ENCODE measurements around the gene PAXIP1.
"Not testable (repeated sequence)": the region's sequence is repeated elsewhere in the genome, so short reads cannot be mapped to it uniquely, and the experiment has no call there.

The PAXIP1 gene, protein sequence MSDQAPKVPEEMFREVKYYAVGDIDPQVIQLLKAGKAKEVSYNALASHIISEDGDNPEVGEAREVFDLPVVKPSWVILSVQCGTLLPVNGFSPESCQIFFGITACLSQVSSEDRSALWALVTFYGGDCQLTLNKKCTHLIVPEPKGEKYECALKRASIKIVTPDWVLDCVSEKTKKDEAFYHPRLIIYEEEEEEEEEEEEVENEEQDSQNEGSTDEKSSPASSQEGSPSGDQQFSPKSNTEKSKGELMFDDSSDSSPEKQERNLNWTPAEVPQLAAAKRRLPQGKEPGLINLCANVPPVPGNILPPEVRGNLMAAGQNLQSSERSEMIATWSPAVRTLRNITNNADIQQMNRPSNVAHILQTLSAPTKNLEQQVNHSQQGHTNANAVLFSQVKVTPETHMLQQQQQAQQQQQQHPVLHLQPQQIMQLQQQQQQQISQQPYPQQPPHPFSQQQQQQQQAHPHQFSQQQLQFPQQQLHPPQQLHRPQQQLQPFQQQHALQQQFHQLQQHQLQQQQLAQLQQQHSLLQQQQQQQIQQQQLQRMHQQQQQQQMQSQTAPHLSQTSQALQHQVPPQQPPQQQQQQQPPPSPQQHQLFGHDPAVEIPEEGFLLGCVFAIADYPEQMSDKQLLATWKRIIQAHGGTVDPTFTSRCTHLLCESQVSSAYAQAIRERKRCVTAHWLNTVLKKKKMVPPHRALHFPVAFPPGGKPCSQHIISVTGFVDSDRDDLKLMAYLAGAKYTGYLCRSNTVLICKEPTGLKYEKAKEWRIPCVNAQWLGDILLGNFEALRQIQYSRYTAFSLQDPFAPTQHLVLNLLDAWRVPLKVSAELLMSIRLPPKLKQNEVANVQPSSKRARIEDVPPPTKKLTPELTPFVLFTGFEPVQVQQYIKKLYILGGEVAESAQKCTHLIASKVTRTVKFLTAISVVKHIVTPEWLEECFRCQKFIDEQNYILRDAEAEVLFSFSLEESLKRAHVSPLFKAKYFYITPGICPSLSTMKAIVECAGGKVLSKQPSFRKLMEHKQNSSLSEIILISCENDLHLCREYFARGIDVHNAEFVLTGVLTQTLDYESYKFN

DNA sequence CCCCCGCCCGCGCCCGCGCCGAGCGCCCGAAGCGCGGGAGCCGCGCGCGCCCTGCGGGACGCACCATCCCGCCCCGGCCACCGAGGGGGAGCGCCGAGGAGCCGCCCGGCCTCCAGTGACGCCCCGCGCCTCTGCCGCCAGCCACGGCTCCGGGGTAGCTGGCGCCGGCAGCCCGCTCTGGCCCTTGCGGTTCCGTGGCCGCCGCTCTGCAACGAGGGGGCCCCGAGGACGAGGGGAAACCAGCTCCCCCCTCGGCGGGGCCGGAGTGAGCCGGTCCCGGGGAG lies at the start of gene PAXIP1:
Gene PAXIP1, minus strand, starts transcription at position 33 of the 284 bp plus-strand sequence. CDS start 195 bp downstream, outside the sequence.
- DNase-seq, result peak in 1 of 2 experiments; percentile 89

DNA sequence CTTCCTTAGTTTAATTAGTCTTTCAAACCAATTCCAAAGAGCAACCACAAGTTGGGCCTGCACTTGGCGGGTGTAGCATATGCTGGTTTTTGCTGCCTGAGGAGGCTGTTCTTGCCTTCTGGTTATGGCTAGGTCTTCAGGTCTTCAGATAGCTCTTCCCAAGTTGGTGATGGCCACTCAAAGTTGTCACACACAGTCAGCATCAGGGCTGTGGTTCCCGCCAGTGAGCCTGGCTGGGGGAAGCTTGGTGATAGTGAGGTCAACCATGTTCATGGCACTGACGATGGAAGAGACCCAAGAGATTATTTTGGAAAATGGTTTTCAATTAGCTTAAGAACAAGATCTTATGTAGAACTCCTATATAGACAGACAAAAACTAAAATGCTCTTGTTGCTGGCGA lies 48.4 kb upstream of the PAXIP1 start:
- DNase-seq, result no peak

DNA sequence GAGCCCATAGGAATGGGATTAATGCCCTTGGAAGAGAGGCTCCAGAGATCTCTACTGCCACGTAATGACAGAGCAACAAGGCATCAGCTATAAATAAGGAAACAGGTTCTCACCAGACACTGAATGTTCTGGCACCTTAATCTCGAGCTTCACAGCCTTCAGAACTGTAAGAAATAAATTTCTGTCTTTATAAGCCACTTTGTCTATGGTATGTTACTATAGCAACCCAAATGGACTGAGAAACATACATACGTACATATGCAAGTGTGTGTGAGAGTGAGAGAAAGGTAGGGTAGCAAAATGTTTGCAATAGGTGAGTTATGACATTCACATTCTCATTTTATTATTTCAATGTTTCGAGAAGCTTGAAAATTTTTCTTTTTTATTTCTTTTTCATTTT lies 45.1 kb upstream of the PAXIP1 start:
- no peak for DNase-seq

DNA sequence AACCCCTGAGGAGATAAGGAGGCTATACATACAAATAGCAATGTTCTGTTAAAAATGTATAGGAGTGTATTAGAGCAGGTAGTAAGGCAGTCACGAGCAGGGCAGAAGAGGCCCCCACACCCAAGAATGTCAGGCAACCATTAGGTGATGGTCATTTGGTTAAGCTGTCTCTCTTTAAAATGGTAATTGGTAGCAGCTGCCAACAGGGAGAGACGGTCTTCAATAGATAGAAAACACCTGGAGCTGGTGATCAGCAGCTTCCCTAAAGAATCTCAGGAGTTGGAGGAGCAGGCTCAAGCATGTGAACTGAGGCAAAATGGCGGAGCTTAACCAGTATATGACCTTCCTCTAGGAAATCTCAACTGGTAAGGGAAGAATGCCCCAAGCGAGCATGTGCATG lies 40.8 kb upstream of the PAXIP1 start:
- peak in 1 of 2 experiments; percentile 6 for DNase-seq

DNA sequence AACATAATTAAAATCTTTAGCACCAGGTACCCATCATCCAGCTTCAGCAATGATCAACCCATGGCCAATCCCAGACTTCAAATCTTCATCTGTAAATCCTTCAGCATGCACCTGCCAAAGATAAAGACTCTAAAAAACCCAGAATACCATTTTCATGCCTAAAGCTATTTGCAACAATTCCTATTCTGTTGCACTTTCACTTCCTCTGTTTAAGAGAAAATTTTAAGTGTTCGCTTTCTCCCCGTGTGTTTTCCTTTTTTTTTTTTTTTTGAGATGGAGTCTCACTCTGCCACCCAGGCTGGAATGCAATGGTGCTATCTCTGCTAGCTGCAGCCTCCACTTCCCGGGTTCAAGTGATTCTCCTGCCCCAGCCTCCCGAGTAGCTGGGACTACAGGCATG lies 35.4 kb upstream of the PAXIP1 start:
- no peak for DNase-seq

DNA sequence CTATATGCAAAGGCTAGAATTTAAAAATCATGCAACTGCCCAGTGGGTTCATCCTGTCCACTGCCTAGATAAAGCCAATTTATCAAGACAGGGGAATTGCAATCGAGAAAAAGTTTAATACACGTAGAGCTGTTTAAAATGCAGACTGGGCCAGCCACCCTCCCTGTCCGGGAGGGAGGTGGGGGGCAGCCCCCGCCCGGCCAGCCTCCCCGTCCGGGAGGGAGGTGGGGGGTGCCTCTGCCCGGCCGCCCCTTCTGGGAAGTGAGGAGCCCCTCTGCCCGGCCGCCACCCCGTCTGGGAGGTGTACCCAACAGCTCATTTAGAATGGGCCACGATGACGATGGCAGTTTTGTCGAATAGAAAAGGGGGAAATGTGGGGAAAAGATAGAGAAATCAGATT lies 31.6 kb upstream of the PAXIP1 start:
- DNase-seq, result not testable (repeated sequence)

DNA sequence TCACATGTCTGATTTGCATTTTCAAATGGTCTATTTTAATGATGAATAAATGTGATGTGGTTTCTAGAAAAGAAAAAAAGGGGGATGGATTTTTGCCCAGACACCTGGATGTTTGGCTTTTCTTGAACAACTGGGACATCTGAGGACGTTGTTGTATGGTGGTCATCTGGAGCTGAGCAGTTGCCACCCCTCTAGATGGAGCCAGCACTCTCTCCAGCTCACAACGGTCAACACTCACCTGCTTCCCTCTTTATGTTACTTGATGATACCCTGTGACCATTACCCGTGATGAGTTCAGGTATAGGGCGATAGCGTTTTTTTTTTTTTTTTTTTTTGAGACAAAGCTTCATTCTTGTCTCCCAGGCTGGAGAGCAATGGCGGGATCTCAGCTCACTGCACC lies 30.1 kb upstream of the PAXIP1 start:
- peak in 1 of 2 experiments; percentile 41 for DNase-seq

DNA sequence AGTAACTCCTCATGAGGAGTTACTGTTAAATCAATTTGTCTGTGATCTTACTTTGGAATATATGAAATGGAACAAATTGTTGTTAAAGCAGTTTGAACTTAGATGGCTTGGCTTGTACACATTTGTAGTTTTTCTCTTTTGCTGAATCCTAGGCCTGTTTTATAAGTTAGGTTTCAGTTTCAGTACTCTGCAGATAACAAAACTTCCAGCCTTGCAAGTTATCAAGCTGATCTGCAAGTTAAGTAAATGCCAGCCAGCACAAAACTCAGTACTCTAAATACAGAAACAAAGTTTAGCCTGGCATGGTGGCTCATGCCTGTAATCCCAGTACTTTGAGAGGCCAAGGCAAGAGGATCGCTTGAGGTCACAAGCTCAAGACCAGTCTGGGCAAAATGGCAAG lies 25.0 kb upstream of the PAXIP1 start:
- DNase-seq, result no peak

DNA sequence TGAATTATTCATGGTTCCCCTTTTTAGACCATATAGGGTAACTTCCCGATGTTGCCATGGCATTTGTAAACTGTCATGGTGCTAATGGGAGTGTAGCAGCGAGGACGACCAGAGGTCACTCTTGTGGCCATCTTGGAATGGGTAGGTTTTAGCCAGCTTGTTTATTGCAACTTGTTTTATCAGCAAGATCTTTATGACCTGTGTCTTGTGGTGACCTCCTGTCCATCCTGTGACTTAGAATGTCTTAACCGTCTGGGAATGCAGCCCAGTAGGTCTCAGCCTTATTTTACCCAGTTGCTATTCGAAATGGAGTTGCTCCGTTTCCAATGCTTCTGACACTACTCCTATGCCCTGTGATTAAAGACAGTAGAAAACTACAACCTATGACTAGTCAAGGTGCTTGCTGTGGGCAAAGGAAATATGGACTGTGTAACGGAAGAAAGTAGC lies 18.8 kb upstream of the PAXIP1 start:
- DNase-seq, result no peak

DNA sequence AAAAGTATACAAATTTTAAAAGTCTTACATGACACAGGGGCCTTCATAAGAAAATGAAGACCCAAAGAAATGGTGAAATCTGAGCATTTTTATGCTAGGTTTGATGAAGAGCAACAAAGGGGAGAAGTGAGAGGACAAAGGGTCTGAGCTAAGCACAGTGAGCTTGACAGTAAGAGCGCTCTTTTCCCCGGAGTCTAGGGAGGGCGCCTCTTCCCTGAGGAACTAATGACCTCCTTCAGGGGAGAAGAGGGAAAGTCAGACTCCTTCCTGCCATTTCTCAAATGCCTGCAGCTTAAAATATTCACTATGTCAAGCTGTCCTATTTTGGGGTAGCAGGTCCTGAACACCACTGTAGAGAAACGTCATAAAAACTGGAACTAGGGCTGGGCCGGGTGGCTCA lies 18.1 kb upstream of the PAXIP1 start:
- no peak for DNase-seq

DNA sequence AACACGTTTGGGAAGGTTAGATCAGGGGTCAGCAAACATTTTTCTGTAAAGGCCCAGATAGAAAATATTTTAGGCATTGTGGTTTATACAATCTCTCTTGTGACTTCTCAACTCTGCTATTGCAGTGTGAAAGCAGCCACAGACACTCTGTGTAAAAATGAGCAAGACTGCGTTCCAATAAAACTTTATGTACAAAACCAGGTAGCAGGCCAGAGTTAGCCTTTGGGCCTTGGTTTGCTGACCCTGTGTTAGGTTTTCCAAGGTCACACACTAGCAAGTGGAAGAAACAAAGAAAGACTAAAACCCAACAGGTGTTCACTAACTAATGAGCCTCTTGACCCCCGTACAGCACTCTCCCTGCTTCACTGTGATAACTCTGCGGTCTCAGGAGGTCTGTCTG lies 14.9 kb upstream of the PAXIP1 start:
- no peak for DNase-seq

DNA sequence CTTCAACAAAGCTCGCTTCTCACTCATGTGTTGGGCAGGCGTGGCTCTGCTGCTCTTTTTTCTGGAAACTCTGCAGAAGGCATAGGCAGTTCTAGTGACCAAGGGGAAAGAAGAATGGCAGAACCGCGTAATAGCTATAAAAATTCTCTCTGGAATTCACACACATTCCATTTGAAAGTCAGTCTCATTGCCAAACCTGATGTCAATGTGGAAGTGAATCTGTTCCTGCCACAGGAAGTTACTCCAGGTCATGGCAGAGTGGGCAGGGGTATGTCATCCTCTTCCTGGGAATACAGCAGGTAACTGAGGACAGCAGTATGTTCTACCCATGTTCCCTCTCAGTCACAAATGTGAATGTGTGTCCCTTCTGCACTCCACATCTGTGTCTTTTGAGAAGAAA lies 8.2 kb upstream of the PAXIP1 start:
- no peak for DNase-seq

DNA sequence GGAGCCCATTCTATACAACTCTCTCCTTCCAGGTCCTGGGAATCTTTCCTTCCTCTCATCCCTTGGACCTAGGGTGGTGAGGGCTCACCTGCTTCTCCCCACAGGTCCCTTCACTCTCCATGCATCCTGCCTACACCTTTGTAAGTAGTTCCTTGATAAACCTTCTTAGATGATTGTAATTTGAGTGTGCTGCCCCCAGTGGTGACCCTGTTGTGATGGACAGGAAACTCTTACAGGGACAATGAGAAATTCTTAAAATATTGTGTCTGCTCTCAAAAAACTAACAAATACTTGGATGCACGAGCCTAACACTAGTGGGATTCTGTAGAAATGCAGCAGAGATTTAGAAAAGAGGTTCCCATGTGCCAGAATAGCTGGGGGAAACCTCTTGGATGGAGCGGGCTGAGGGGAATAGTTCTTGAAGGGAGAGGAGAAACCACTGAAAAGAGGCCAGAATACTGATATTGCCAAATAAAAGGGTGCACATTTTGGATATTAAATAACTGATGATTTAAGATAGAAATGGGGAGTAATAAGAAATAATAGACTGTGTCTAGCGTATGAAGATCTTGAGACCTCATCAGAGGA lies 6.7 kb upstream of the PAXIP1 start:
- peak in 1 of 2 experiments; percentile 37 for DNase-seq

DNA sequence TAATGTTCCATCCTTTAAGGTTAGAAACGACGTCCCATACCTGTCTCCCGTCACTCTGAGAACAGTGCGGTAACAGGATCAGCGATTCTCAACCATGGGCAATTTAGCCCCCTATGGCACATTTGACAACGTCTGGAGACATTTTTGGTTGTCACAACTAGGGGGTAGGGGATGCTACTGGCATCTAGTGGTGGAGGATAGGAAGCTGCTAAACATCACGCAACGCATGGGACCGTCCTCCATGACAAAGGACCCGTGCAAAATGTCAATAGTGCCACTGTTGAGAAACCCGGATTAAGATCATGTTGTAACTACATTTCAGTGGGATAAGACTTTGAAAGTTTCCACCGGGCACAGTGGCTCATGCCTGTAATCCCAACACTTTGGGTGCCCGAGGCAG lies 5.0 kb upstream of the PAXIP1 start:
- DNase-seq, result peak; percentile 13 to 53

DNA sequence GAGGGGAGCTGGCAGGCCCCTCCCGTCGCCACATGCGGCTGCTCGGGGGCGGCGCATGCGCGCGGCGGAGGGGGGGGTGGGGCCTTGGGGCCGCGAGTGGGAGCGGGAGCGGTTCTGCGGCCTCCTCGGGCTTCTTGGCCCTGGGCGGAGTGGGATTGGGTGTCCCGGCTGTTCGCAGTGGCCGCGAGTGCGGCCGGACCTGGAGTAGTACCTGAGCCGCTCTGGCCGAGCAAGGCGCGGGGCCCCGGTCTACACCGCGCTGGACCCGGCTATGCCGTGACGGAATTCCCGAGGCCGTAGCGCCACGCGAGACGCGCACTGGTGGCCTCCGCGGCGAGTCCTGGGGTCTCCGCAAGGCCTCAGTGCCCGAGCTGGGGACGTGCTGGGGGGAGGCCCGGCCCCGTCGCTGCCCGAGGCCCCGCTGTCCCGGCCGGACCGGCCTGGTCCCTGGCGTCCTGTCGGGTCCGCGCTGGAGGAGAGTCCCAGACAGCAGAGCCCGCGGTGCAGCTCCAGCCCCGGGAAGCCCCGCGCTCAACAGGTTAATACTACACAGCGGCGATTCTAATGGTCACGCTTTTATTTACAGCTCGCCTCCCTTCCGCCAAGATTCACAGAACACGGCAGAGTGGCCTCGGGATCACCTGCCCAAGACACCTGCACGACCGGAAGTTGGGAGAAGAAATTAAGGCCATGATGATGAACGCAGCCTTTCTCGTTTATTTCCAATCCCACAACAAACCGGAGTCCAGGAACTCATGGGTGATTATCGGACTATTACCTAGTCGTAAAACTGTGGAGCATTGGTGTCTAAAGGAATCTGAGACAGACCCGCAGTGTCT lies 671 bp upstream of the PAXIP1 start:
- peak; percentile 73 to 91 for DNase-seq

DNA sequence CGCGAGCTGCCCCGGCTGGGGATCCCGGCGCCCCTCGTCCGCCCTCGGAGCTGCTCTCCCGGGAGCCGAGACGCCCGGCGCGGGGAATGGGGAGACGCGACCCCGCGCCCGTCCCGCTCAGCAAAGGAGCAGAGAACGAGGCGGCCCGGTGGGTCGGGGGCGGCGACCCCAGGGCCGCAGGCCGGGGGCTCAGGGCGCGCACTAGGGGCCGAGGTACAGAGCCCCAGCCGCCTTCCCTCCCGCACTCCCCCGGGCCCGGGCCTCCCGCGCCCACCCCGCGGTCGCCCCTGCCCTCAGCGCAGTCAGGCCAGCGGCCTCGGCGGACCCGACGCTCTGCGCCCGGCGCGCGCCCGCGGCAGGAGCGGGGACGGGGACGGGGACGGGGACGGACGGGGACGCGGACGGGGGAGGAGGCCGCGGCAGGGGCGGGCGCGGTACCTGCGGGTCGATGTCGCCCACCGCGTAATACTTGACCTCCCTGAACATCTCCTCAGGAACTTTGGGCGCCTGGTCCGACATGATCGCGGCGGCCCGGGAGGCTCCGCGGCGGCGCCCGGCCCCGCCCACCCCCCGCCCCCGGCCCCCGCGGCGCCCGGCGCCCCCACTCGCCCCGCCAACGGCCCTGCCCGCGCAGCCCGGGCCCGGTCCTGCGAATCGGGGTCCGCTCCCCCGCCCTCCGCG lies 373 bp downstream of the PAXIP1 start:
- DNase-seq, result peak; percentile 49 to 82

DNA sequence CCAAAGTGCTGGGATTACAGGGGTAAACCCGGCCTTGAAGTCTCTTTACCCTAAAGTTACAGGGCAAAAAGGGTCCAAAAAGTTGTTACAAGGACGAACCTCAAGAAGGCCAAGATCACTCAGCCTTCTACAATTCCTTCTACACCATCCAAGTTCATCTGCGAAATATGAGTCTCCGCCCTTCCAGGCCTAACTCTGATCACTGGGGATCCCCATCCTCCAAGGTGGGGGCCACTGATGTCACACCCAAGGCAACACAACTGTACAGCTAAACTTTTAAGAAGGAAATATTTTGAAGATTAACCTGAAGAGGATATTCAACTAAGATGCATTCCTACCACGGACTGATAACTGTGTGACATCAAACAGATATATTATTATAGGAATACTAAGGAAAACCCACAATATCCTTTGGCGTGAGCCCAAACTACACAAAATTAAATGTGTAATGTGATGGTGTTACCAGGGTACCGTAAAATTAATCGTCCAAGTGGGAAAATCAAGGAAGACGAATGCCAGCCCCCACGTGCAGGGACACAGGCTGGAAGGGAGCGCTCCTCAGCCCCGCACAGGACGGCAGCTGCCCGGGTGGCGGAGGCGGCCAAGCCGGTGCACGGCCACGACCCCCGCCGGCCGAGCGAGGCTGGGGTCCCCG lies 1.0 kb downstream of the PAXIP1 start:
- peak in 1 of 2 experiments; percentile 58 for DNase-seq

DNA sequence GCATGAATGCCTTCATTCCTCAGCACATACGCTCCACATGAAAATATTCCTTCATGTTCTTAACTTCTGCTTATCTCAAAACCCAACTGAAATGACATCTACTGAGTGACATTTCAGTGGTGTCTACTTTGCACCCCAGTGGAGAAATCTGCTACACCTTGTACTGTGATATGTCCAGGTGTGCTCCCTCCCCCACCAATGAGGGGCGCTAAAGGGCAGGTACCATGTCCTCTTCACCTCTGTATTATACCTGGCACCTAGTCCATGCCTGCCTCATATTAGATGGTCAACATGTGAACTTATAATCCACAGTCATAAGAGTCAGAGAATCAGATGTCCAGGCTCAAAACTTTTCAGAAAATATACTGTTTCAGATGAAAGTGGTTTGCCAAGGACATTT lies 2.1 kb downstream of the PAXIP1 start:
- DNase-seq, result peak in 1 of 2 experiments; percentile 49

DNA sequence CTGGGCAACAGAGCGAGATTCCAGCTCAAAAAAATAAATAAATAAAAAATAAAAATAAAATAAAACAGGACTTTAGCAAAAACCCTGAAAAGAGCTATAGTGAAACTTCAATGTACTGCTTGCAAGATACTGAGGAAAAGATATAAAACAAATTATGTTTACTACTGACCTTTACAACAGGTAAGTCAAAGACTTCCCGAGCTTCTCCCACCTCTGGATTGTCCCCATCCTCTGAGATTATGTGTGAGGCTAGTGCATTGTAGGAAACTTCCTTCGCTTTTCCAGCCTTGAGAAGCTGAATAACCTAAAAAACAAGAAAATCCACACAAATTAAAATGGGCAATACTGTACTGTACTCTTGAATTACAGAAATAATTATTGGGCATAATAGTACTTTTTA lies 4.4 kb downstream of the PAXIP1 start:
- DNase-seq, result no peak

DNA sequence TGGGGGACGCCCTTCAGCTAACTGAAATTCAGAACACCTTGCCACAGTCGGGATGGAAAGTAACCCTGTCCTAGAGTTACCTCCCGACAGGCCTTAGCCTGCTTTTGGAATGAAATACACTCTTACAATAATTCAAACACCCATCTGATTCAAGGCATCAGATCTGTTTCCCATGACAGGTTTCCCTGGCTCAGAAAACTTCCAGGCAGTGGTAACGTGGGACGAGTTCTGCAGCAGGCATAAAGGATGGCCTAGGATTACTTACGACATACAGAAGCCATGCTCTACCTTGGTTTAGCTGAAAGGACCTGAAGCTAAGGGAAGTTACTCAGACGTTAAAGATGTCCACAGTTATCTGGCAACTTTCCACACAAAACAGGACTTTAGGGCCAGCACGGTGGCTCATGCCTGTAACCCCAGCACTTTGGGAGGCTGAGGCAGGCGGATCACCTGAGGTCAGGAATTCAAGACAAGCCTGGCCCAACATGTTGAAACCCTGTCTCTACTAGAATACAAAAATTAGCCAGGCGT lies 5.0 kb downstream of the PAXIP1 start:
- DNase-seq, result no peak

DNA sequence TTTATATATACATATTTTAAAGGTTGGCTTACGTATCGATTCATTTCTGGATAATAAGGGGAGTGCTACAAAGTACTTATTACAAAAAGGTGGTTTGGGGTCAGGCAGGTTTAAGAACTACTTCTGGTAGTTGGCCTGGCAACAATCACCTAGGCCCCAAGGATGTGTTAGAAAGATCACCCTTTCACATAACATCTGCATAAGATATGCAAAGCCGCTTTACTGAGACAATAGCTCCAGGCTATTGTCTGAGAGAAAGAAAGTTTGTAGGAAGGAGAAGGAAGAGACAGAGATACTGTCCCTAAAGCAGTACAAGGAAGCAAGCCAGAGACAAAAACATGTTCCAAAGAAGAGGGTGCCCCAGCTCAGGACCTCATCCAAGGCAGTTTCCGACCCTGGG lies 6.2 kb downstream of the PAXIP1 start:
- peak; percentile 42 to 65 for DNase-seq
